Hindlimb muscle (tissue), 1 donor: Measurements from ENCODE around the gene MED7. TPM values are rescaled to one million over a fixed set of nuclear protein-coding genes. Genes with fewer than 3 reads are reported as not detected.

Experiments
- DNase-seq: peaks from one replicate; pipeline ENCODE4 v3.0.0-alpha.2; 2013
- polyA plus RNA-seq: library from polyadenylated mRNA; unstranded; fragments of 120-200 nt; gene quantifications from one replicate; pipeline ENCODE4 v1.2.1, GENCODE V29; 2013; ENCODE audit not compliant: insufficient read length

MED7 gene
- polyA plus RNA-seq, 1 donor = 12.1 TPM

DNA sequence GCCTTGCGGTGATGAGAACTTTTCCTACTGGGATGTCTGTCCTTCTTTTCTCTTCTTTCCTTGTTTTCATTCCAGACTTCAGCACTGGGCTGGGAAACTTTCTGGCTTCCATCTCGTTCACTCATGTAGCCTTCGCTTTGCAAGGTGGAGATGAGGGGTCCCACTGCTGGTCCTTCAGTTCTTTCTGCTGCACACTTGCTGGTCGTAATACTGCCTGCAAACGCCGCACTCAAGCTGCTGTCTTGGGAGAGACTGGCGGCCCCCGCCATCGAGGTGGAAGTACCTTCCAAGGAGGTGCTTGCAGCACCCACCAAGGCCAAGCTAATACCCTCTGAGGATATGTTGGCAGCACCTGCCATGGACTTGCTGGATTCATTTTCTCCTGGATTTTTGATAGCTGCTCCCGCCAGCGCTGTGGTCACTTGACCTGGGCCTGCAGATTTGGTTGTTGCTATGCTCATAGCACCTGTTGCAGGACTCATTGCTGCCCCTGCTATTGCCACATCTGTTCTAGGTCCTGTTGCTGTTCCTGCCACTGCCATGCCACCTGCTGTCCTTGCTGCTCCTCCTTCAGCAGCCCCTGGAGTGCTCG is 20.4 kb upstream of the MED7 start:
- no peak for DNase-seq

- no peak for DNase-seq
Measured at GRCh38 chr5:157161996-157162395, 19.3 kb upstream of the MED7 start.

DNA sequence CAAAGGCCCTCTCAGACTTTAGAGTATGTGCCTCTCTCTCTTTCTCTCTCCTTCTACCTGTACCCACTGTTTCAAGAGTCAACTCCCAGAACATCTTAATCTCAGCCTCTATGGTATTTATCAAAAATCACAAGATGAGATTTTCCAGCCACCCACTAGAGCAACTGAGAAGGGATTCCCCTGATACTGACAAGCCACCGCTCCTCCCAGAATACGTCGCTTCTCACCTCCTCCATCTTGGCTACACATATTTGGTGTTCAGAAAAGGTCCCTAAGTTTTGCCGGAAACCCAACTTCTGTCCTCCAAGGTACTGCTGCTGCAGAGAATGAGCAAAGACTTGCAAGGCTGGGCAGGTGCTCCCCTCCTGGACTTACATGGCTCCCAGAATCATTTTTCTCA is 17.3 kb upstream of the MED7 start:
- DNase-seq = no peak

DNA sequence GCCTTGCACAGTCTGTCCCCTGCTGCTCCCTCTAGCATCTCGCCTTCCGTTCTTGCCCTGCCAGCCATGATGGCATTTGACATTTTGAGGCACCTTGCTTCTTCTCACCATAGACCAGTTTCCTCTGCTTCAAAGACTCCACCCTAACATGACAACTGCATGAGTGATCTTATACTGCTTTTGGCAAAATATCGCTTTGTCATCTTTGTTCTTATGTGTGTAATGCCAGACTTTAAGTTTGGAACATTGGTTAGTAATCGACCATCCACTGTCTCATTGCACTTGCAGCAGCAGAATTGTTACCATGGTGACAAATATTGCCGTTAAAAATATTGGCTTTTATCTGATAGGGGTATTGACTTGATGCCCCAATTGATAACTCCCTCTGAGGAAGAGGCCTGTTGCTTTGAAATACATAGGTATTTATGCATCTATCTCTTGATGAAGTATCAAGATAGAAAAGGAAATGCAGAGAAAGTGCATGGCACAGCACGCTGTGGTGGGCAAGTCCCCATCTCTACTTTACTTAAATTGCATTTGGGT is 16.6 kb upstream of the MED7 start:
- no peak for DNase-seq

GRCh38 chr5:157157293-157157891 is 14.7 kb upstream of the MED7 start:
- no peak for DNase-seq

- DNase-seq = no peak
Measured at GRCh38 chr5:157155297-157155696, 12.6 kb upstream of the MED7 start.

DNA sequence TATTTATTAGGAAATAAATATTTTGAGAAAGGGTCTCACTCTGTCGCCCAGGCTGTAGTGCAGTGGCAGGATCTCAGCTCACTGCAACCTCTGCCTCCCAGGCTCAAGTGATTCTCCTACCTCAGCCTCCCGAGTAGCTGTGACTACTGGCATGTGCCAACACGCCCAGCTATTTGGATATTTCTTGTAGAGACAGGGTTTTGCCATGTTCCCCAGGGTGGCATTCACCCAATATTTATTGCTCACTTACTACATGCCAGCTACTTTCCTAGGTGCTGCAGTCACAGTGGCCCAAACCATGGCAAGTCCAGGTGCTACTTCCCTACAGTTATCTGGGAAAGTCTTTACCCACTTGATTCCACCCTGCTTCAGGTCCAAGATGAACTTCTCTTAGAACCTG is 8.3 kb upstream of the MED7 start:
- DNase-seq = no peak

DNA sequence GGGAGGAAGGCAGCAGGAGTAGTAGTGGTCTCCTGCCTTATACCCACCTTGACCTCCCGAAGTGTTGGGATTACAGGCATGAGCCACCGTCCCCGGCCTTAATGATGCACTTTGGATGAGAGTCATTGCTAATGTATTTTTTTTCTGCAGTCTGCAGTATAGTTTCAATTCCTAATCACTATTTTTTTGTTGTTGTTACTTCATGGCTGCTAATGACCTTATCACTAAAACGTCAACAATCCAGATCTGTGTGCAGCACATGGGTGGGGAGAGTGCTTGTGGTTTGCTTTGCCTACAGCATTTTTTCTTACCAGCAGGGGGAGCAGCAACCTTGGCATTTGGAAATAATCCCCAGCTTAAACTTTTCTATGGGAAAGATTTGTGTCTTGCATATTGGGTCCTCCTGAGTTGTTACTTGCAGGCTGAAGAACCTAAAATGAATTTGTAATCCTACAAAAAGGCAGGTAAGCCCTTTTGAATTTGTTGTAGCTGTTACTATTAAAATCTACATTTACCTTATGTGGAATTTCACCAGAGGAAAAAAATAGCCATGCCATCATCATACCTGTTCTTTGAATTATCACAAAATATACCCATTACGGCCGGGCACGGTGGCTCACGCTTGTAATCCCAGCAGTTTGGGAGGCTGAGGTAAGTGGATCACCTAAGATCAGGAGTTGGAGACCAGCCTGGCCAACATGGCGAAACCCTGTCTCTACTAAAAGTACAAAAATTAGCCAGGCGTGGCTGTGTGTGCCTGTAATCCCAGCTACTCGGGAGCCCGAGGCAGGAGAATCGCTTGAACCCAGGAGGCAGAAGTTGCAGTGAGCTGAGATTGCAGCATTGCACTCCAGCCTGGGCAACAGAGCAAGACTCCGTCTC is 6.3 kb upstream of the MED7 start:
- DNase-seq = peak; percentile 69

GRCh38 chr5:157143127-157143971 is 684 bp upstream of the MED7 start:
- no peak for DNase-seq

- no peak for DNase-seq
Measured at GRCh38 chr5:157137691-157138090, 5.0 kb downstream of the MED7 start.

- no peak for DNase-seq
Measured at GRCh38 chr5:157132281-157132612, 10.4 kb downstream of the MED7 start.

DNA sequence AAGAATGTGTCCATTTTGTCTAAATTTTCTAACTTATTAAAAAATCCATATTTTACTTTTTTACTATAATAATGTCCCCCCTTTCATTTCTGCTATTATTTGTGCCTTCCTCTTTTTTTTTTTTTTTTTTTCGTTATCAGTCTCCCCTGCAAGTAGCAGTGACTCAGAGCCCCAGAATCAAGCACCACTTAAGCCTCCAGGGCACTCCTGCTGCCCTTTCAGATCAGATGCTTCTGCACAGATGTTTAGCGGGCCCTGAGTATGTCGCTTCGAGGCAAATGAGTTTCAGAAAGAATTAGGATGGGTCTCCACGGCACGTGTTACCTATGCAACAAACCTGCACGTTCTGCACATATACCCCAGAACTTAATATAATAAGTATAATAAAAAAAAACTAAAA is 11.7 kb downstream of the MED7 start:
- no peak for DNase-seq

DNA sequence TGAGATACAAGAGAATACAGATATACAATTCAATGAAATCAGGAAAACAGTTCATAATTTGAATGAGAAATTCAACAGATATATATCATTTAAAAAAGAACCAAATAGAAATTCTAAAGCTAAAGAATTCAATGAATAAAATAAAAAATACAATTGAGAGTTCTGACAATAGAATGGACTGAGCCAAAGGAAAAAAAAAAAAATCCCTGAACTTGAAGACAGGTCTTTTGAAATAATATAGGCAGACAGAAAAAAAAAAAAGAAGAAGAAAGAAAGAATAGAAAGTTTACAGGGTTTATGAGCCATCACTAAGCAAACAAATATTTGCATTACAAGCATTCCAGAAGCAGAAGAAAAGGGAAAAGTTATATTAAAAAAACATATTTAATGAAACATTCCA is 21.0 kb downstream of the MED7 start:
- DNase-seq = no peak

DNA sequence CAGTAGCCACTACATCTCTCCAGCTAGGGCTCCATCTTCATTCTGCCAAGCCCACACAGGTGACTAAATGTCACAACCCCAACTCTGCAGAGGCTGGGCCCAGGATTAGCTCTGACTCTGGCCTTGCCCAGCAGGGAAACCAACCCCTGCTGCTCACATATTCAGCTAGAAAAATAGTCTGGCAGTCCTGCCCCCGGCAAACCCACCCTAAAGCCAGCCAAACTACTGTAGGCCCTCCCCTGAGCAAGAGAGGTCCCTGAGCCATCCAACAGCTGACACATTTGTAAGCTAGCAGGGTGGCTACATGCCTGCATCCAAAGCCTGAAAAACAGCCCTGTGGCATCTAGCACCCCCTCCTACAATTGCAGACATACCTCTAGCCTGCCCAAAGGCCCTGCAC is 22.6 kb downstream of the MED7 start:
- DNase-seq = no peak

- DNase-seq = no peak
Measured at GRCh38 chr5:157116483-157116954, 26.1 kb downstream of the MED7 start.

- DNase-seq = no peak
Measured at GRCh38 chr5:157115502-157115901, 27.2 kb downstream of the MED7 start.

- no peak for DNase-seq
Measured at GRCh38 chr5:157115012-157115411, 27.7 kb downstream of the MED7 start.

GRCh38 chr5:157113002-157113401 is 29.7 kb downstream of the MED7 start:
- DNase-seq = peak; percentile 46

GRCh38 chr5:157109744-157110143 is 32.9 kb downstream of the MED7 start:
- DNase-seq = no peak

GRCh38 chr5:157108976-157109375 is 33.7 kb downstream of the MED7 start, which contains the start of gene HAVCR2:
Gene HAVCR2 (minus strand): TSS chr5:157109044. CDS start chr5:157108983, 61 bp downstream.
- peak; percentile 8 for DNase-seq

- DNase-seq = no peak
Measured at GRCh38 chr5:157107508-157107907, 35.2 kb downstream of the MED7 start.
